ENCODE measurements around the gene RPS27L. TPM values are rescaled to one million over a fixed set of nuclear protein-coding genes. Genes with fewer than 3 reads are reported as not detected.
"Not testable (repeated sequence)": the region's sequence is repeated elsewhere in the genome, so short reads cannot be mapped to it uniquely, and the experiment has no call there.

Gene RPS27L
- total RNA-seq, 1 donor from 2014 or later: 157 TPM

DNA sequence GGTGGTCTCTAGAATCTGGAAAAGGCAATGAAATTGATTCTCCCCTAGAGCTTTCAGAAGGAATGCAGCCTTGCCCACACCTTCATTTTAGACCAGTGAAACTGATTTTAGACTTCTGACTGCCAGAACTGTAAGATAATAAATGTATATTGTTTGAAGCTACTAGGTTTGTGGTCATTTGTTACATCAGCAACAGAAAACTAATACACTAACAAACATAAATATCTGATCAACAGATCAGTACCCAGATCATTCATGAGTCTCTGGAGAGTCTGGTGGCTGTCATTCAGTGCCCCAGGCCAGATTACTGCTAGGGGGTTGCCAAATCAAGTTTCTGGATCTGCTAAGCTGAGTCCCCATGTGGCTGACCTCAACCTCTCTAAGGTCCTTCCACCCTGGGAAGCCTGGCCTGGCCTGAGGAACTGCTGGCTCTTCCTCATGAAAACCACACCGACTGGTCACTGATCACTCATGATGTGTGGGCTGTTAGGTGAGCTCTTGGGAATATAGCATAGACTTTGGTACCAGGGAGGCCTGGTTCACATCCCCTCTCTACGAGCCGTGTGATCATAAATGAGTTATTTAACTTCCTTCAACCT is 46.8 kb downstream of the RPS27L start:
- intact Hi-C loops (cut with micrococcal nuclease): no loop called here
- ATAC-seq: no peak

DNA sequence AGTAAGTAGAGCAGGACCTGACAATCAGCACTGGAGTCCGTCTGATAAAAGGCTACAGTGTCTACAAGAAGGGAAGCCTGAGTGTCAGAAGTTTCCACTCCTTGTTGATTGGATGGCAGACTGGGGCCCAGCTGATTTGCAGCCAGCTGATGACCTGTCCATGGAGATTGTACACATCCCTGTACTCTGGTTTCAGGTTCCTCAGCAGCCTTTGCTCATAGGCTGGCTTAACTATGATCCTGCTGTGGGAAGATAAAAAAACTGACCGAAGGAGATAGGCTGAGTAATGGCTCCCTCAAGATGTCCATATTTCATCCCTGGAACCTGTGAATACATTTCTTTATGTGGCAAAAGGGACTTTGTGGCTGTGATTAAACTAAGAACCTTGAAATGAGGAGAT is 47.4 kb downstream of the RPS27L start:
- no peak for DNase-seq
- no peak for ATAC-seq
- intact Hi-C loops (cut with micrococcal nuclease): no loop called here

More for the DNA sequence above, 46.8 kb downstream of the RPS27L start:
- DNase-seq: no peak

DNA sequence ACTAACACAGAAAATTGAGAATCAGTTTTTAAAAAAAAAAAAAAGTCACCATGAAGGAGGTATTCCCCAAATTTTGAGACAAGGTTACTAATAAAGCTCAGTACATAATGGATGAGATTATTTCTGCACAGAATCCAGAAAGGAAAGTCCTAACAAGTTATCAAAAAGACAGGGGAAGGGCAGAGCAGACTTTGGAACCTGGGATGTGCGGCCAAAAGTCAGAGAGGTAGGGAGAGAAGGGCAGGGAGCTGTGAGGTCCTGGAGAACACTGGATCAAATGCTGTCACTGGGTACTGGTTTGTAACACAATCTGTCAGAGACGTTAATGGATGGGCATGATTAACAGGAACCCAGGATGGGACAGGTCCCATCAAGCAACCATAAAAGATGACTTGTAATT is 47.8 kb downstream of the RPS27L start:
- DNase-seq: no peak

DNA sequence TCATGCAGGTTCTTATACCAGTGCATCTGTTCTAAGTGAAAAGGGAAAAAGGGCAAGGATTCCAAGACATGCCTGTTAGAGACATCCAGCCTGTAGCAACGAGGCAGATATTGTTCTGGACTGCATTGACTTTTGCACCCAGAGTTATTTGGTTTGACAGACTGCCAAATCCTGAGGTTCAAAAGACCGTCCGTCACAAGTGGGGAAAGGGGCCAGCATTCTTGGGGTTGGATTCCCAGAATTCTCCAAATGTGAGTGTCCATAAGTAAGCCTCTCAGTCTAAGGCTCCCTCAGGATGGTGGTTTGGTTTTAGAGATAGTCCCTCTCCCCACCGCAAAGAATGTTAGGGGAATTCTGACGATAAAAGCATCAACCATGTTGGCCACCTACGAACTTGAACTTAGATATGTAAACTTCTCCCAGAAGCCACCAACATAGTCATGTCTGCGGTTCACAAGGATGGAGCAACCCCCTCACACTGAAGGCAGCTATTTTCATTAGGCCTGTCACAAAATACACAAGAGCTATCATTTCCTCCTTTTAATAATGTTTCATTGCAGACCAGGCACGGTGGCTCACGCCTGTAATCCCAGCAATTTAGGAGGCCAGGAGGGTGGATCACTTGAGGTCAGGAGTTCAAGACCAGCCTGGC is 49.3 kb downstream of the RPS27L start:
- no peak for ATAC-seq
- intact Hi-C loops (cut with micrococcal nuclease): no loop called here
- no peak for DNase-seq

More for the DNA sequence above, 47.8 kb downstream of the RPS27L start:
- intact Hi-C loops (cut with micrococcal nuclease): no loop called here
- no peak for ATAC-seq

GRCh38 chr15:63105354-63105753 is 51.9 kb downstream of the RPS27L start:
- DNase-seq; ATAC-seq; intact Hi-C loops (cut with micrococcal nuclease): not testable (repeated sequence)

DNA sequence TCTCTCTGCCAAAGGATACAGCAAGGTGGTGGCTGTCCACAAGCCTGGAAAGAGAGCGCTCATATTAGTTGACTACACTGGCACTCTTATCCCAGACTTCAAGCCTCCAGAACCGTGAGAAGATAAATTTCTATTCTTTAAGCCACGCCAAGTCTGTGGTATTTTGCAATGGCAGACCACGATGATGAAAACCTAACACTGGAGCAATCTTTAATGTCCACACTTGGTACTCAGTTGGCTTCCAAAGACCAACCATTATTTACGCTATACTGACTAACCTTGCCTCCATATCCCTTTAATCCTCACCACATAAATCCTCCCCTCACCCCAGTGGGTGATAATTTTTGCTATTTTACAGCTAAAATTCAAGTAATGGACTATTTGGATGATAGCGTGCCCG is 52.5 kb downstream of the RPS27L start:
- intact Hi-C loops (cut with micrococcal nuclease): no loop called here
- ATAC-seq: no peak
- DNase-seq: no peak

- intact Hi-C loops (cut with micrococcal nuclease): no loop called here
- ATAC-seq (no peak), DNase-seq (no peak)
These were observed 53.9 kb downstream of the RPS27L start for GRCh38 chr15:63103416-63103815.

- intact Hi-C loops (cut with micrococcal nuclease): loop anchor here (10.0 kb wide), 1 partner anchor 315 kb away; no protein-coding TSS in a partner anchor
- not testable (repeated sequence) for ATAC-seq, DNase-seq
These were observed 57.7 kb downstream of the RPS27L start for GRCh38 chr15:63099581-63099980.

DNA sequence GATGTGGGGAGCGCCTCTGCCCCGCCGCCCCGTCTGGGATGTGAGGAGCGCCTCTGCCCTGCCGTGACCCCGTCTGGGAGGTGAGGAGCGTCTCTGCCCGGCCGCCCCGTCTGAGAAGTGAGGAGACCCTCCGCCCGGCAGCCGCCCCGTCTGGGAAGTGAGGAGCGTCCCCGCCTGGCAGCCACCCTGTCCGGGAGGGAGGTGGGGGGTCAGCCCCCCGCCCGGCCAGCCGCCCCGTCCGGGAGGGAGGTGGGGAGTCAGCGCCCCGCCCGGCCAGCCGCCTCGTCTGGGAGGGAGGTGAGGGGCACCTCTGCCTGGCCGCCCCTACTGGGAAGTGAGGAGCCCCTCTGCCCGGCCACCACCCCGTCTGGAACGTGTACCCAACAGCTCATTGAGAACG is 58.4 kb downstream of the RPS27L start:
- ATAC-seq, DNase-seq: not testable (repeated sequence)
- intact Hi-C loops (cut with micrococcal nuclease): loop anchor here (10.0 kb wide), 1 partner anchor 314 kb away; no protein-coding TSS in a partner anchor

Other genes starting within 250 kb of the RPS27L start
- 14,056 TPM for gene TPM1, start 114.7 kb downstream of the RPS27L start, total RNA-seq
- 26.0 TPM for gene LACTB, start 35.6 kb downstream of the RPS27L start, total RNA-seq
- 9.1 TPM for gene RAB8B, start 32.1 kb upstream of the RPS27L start, total RNA-seq
- 5.6 TPM for gene APH1B, start 120.1 kb upstream of the RPS27L start, total RNA-seq
- 0.74 TPM for gene CA12, start 224.4 kb upstream of the RPS27L start, total RNA-seq